PC-9 (cell line): ENCODE results near the gene RGSL1.

Source experiments
- CTCF ChIP-seq: fragments of 200-600 bp; sonication (generic); conservative IDR thresholded peaks from 2 replicates; pipeline ENCODE4 v1.6.1; 2017; ENCODE audit warnings: mixed run types, antibody characterized with exemption, mild to moderate bottlenecking, moderate library complexity
- EZH2 ChIP-seq: fragments of 200-600 bp; sonication (generic); IDR thresholded peaks from 2 replicates; pipeline ENCODE4 v1.8.0; 2017; ENCODE audit warnings: antibody characterized with exemption, low read depth

DNA sequence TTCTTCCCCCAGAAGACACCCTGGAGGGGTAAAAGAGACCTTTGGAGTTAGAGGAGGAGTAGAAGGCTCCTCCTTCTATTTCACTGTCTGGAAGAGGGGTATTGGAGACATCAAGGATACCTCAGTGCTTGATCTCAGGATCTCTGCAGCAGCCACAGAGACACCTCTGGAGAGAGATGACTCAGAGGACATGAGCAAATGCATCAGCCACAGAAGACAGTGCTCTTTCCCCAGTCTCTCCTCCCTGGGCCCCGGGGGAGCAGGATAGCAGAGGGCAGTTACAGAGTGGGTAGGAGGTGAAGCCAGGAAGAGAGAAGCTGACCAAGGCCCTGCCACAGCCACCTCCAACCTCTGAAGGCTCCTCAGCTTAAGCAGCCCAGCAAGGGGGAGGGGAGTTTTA is 34.2 kb upstream of the RGSL1 start:
- no peak for TF ChIP-seq EZH2
- no peak for TF ChIP-seq CTCF
